ENCODE results near the gene C6orf136. TPM values are rescaled to one million over a fixed set of nuclear protein-coding genes. Genes with fewer than 3 reads are reported as not detected.

Gene C6orf136
- total RNA-seq, 3 donors from 2014 or later (not counting 1 experiment from before 2014, with no cell fraction given), result 39.4 to 51.4 (median 50.9) TPM

GRCh38 chr6:30599625-30600324 lies 47.2 kb upstream of the C6orf136 start:
- H3K9me3 Mint-ChIP-seq, result no peaks in the 10 kb centered on the region
- DNase-seq (no peak), ATAC-seq (no peak)
- 94% methylated on average over 13 of the region's 13 CpGs for WGBS (ENCODE audit: insufficient coverage)
- Histone ChIP-seq H3K9me3 (ENCODE audit: control insufficient read depth, insufficient read depth, low read length) (no peaks in the 10 kb centered on the region), H3K36me3 (ENCODE audit: control insufficient read depth, insufficient read depth, low read length) (peaks cover 50% of the 10 kb centered on the region), H3K4me1 (ENCODE audit: control insufficient read depth, insufficient read depth, low read length) (peaks cover 33% of the 10 kb centered on the region), H3K4me3 (ENCODE audit: low read length) (no peak overlapping the region), H3K27ac (ENCODE audit: low read length) (no peak overlapping the region), H3K27me3 (ENCODE audit: control insufficient read depth, insufficient read depth, low read length) (no peaks in the 10 kb centered on the region)
- peaks cover 37 to 40% of the 10 kb centered on the region in 2 donors for H3K4me1 Mint-ChIP-seq
- intact Hi-C loops (cut with micrococcal nuclease), result no loop called here
- TF ChIP-seq CTCF (IDR thresholded peaks at IDR 0.05), result no peak
- no peaks in the 10 kb centered on the region for H3K27me3 Mint-ChIP-seq (ENCODE audit: low read depth in 2 of 2)
- peaks cover 21% of the 10 kb centered on the region for H3K36me3 Mint-ChIP-seq
- peak overlapping the region; percentile 70 to 73 for H3K27ac Mint-ChIP-seq
- H3K4me3 Mint-ChIP-seq, result no peak overlapping the region

GRCh38 chr6:30600451-30600961 lies 46.4 kb upstream of the C6orf136 start:
- no peak for TF ChIP-seq CTCF (IDR thresholded peaks at IDR 0.05)
- Histone ChIP-seq H3K4me1 (ENCODE audit: control insufficient read depth, insufficient read depth, low read length) (peaks cover 33% of the 10 kb centered on the region), H3K27me3 (ENCODE audit: control insufficient read depth, insufficient read depth, low read length) (no peaks in the 10 kb centered on the region), H3K4me3 (ENCODE audit: low read length) (no peak overlapping the region), H3K36me3 (ENCODE audit: control insufficient read depth, insufficient read depth, low read length) (peaks cover 53% of the 10 kb centered on the region), H3K27ac (ENCODE audit: low read length) (peak overlapping the region; percentile 51), H3K9me3 (ENCODE audit: control insufficient read depth, insufficient read depth, low read length) (no peaks in the 10 kb centered on the region)
- ATAC-seq, result no peak
- Mint-ChIP-seq H3K27ac (peak overlapping the region; percentile 70 to 73), H3K4me3 (peak overlapping the region; percentile 32), H3K27me3 (ENCODE audit: low read depth in 2 of 2) (no peaks in the 10 kb centered on the region), H3K9me3 (no peaks in the 10 kb centered on the region), H3K36me3 (peaks cover 28% of the 10 kb centered on the region), H3K4me1 (peaks cover 37 to 40% of the 10 kb centered on the region in 2 donors)
- WGBS (ENCODE audit: insufficient coverage), result 91% methylated on average over 10 of the region's 10 CpGs
- intact Hi-C loops (cut with micrococcal nuclease), result no loop called here
- DNase-seq, result no peak

- H3K9me3 ChIP-seq (ENCODE audit: control insufficient read depth, insufficient read depth, low read length), result no peaks in the 10 kb centered on the region
- intact Hi-C loops (cut with micrococcal nuclease), result no loop called here
- DNase-seq (peak in 1 of 2 donors; percentile 62), ATAC-seq (peak; percentile 41 to 72 (median 70))
- no peak for TF ChIP-seq CTCF (IDR thresholded peaks at IDR 0.05)
- peak overlapping the region; percentile 51 for H3K27ac ChIP-seq (ENCODE audit: low read length)
- no peak overlapping the region for H3K4me3 ChIP-seq (ENCODE audit: low read length)
- peaks cover 61% of the 10 kb centered on the region for H3K36me3 ChIP-seq (ENCODE audit: control insufficient read depth, insufficient read depth, low read length)
- H3K4me1 Mint-ChIP-seq, result peaks cover 41 to 43% of the 10 kb centered on the region in 2 donors
- H3K27ac Mint-ChIP-seq, result peak overlapping the region; percentile 70 to 73
- no peaks in the 10 kb centered on the region for H3K9me3 Mint-ChIP-seq
- H3K4me3 Mint-ChIP-seq, result peak overlapping the region; percentile 46
- H3K27me3 ChIP-seq (ENCODE audit: control insufficient read depth, insufficient read depth, low read length), result no peaks in the 10 kb centered on the region
- no peaks in the 10 kb centered on the region for H3K27me3 Mint-ChIP-seq (ENCODE audit: low read depth in 2 of 2)
- peaks cover 34% of the 10 kb centered on the region for H3K36me3 Mint-ChIP-seq
- WGBS (ENCODE audit: insufficient coverage), result 42% methylated on average over 6 of the region's 6 CpGs
- H3K4me1 ChIP-seq (ENCODE audit: control insufficient read depth, insufficient read depth, low read length), result peaks cover 33% of the 10 kb centered on the region
These were observed 45.5 kb upstream of the C6orf136 start for GRCh38 chr6:30601436-30601814.
